Measurements from ENCODE around the gene AKT3.

Gene AKT3

GRCh38 chr1:243507001-243507671 is 342.9 kb downstream of the AKT3 start:
- Histone ChIP-seq H3K9ac (ENCODE audit: low read length) (no peak overlapping the region), H3K4me1 (ENCODE audit: control insufficient read depth, insufficient read depth, low read length) (no peaks in the 10 kb centered on the region), H3K9me3 (ENCODE audit: control insufficient read depth, low read length) (no peaks in the 10 kb centered on the region), H3K4me3 (ENCODE audit: low read length) (no peak overlapping the region), H3K36me3 (ENCODE audit: control insufficient read depth, insufficient read depth, low read length) (no peaks in the 10 kb centered on the region), H3K27me3 (ENCODE audit: control insufficient read depth, insufficient read depth, low read length) (no peaks in the 10 kb centered on the region)

DNA sequence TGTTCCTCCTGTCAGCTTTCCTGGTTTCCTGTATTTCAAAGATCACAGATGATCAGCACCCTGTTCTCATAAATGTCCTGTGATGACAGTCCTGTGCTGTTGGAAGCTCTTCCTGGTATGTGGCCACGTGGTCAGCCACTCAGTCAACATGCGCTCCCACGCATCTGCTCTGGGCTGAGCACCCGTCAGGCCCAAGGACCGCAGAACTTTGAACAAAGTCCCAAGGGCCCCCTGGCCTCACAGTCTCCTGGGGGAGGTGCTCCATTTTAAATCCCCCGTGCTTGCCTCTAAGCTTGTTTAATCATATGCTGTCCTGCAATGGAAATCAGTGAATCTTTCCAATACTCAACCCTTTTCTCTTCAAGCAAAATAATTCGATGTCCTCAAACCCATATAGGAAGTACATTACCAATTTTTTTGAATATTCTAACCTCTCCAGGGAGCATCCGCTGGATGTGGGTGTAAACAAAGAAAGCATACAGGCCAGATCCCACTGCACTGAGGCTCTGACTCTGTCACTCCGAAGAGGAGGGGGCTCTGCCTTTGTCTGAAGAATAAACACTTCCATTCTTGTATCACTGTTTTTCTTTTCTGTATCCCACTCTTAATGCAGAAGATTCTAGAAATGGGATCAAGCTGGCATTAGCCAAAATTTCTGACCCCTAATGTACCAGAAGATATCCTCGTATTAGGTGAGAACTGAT is 343.9 kb downstream of the AKT3 start:
- no peaks in the 10 kb centered on the region for H3K27me3 ChIP-seq (ENCODE audit: control insufficient read depth, insufficient read depth, low read length)
- no peak overlapping the region for H3K9ac ChIP-seq (ENCODE audit: low read length)
- H3K36me3 ChIP-seq (ENCODE audit: control insufficient read depth, insufficient read depth, low read length), result no peaks in the 10 kb centered on the region
- no peak overlapping the region for H3K4me3 ChIP-seq (ENCODE audit: low read length)
- no peaks in the 10 kb centered on the region for H3K4me1 ChIP-seq (ENCODE audit: control insufficient read depth, insufficient read depth, low read length)
- H3K9me3 ChIP-seq (ENCODE audit: control insufficient read depth, low read length), result no peaks in the 10 kb centered on the region

DNA sequence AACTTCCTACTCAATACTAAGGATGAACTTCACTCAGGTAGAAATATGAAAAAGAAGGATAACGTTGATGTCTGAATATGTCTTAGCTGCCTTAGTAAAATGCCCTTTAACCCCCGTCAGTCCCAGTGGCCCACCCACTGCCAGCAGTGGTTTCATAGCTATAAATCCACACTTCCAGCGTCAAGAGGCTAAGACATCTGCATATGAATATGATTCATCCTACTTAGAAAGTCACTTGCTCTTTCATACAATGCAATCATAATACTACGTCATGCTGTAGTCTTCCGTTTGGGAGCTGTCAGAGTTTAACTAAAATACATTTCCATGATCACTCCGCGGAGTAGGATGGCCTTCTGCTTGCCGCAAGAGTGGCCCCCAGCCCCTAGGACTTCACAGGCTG is 346.9 kb downstream of the AKT3 start:
- Histone ChIP-seq H3K9ac (ENCODE audit: low read length) (no peak overlapping the region), H3K4me3 (ENCODE audit: low read length) (no peak overlapping the region), H3K4me1 (ENCODE audit: control insufficient read depth, insufficient read depth, low read length) (no peaks in the 10 kb centered on the region), H3K9me3 (ENCODE audit: control insufficient read depth, low read length) (no peaks in the 10 kb centered on the region), H3K36me3 (ENCODE audit: control insufficient read depth, insufficient read depth, low read length) (no peaks in the 10 kb centered on the region), H3K27me3 (ENCODE audit: control insufficient read depth, insufficient read depth, low read length) (no peaks in the 10 kb centered on the region)

GRCh38 chr1:243501002-243501401 is 349.0 kb downstream of the AKT3 start:
- Histone ChIP-seq H3K9me3 (ENCODE audit: control insufficient read depth, low read length) (no peaks in the 10 kb centered on the region), H3K4me3 (ENCODE audit: low read length) (no peak overlapping the region), H3K9ac (ENCODE audit: low read length) (no peak overlapping the region), H3K27me3 (ENCODE audit: control insufficient read depth, insufficient read depth, low read length) (no peaks in the 10 kb centered on the region), H3K36me3 (ENCODE audit: control insufficient read depth, insufficient read depth, low read length) (no peaks in the 10 kb centered on the region), H3K4me1 (ENCODE audit: control insufficient read depth, insufficient read depth, low read length) (no peaks in the 10 kb centered on the region)

- no peaks in the 10 kb centered on the region for H3K9me3 ChIP-seq (ENCODE audit: control insufficient read depth, low read length)
- no peak overlapping the region for H3K9ac ChIP-seq (ENCODE audit: low read length)
- H3K4me3 ChIP-seq (ENCODE audit: low read length), result no peak overlapping the region
- H3K27me3 ChIP-seq (ENCODE audit: control insufficient read depth, insufficient read depth, low read length), result no peaks in the 10 kb centered on the region
- H3K36me3 ChIP-seq (ENCODE audit: control insufficient read depth, insufficient read depth, low read length), result no peaks in the 10 kb centered on the region
- H3K4me1 ChIP-seq (ENCODE audit: control insufficient read depth, insufficient read depth, low read length), result no peaks in the 10 kb centered on the region
These were observed 349.5 kb downstream of the AKT3 start for GRCh38 chr1:243500512-243500911.

DNA sequence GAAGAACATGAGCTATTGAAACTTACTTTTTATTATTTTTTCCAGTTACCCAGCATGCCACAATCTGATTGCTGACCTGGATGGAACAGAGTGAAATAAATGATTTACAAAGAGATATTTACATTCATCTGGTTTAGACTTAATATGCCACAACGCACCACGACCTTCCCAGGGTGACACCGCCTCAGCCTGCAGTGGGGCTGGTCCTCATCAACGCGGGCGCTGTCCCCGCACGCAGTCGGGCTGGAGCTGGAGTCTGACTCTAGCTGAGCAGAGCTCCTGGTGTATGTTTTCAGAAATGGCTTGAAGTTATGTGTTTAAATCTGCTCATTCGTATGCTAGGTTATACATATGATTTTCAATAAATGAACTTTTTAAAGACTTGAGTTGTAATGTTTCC is 350.3 kb downstream of the AKT3 start:
- Histone ChIP-seq H3K9me3 (ENCODE audit: control insufficient read depth, low read length) (no peaks in the 10 kb centered on the region), H3K4me3 (ENCODE audit: low read length) (no peak overlapping the region), H3K4me1 (ENCODE audit: control insufficient read depth, insufficient read depth, low read length) (no peaks in the 10 kb centered on the region), H3K36me3 (ENCODE audit: control insufficient read depth, insufficient read depth, low read length) (no peaks in the 10 kb centered on the region), H3K9ac (ENCODE audit: low read length) (no peak overlapping the region), H3K27me3 (ENCODE audit: control insufficient read depth, insufficient read depth, low read length) (no peaks in the 10 kb centered on the region)

GRCh38 chr1:243499248-243499647 is 350.8 kb downstream of the AKT3 start:
- no peak overlapping the region for H3K9ac ChIP-seq (ENCODE audit: low read length)
- no peaks in the 10 kb centered on the region for H3K4me1 ChIP-seq (ENCODE audit: control insufficient read depth, insufficient read depth, low read length)
- no peak overlapping the region for H3K4me3 ChIP-seq (ENCODE audit: low read length)
- H3K9me3 ChIP-seq (ENCODE audit: control insufficient read depth, low read length), result no peaks in the 10 kb centered on the region
- H3K36me3 ChIP-seq (ENCODE audit: control insufficient read depth, insufficient read depth, low read length), result no peaks in the 10 kb centered on the region
- H3K27me3 ChIP-seq (ENCODE audit: control insufficient read depth, insufficient read depth, low read length), result no peaks in the 10 kb centered on the region

DNA sequence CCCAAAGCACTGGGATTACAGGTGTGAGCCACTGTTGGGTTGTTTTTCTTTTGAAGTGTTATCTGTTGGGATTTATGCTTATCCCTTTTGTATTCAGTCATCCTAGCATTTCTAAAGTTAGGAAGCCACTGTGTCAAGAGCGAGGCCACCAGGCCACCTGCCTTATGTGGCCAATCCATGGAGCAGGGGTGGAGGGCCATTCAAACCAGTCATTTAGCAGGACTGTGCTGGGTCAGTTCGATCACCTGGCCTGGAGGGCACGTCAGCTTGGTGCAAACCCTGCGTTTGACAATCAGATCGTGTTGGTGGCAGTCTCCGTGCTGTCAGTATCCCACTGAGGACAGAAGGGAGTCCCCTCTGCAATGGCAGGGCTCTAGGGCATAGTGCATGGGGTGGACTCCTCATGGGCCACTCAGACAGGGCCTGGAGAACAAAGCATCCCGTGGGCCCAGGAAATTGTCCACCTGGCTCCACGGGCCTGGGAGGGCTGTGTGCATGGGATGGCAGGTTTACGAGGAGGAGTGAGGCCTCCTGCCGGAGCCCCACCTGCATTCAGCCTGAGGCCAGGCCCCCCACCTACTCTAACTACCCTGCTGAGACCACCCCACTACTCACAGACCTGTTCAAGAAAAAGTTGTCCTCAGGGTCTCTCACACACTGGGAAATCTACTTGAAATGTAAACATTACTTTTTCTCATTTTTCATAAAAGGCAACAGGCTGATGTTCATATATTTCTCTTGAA is 351.9 kb downstream of the AKT3 start:
- Histone ChIP-seq H3K9me3 (ENCODE audit: control insufficient read depth, low read length) (no peaks in the 10 kb centered on the region), H3K4me3 (ENCODE audit: low read length) (no peak overlapping the region), H3K27me3 (ENCODE audit: control insufficient read depth, insufficient read depth, low read length) (no peaks in the 10 kb centered on the region), H3K9ac (ENCODE audit: low read length) (no peak overlapping the region), H3K36me3 (ENCODE audit: control insufficient read depth, insufficient read depth, low read length) (no peaks in the 10 kb centered on the region), H3K4me1 (ENCODE audit: control insufficient read depth, insufficient read depth, low read length) (no peaks in the 10 kb centered on the region)

DNA sequence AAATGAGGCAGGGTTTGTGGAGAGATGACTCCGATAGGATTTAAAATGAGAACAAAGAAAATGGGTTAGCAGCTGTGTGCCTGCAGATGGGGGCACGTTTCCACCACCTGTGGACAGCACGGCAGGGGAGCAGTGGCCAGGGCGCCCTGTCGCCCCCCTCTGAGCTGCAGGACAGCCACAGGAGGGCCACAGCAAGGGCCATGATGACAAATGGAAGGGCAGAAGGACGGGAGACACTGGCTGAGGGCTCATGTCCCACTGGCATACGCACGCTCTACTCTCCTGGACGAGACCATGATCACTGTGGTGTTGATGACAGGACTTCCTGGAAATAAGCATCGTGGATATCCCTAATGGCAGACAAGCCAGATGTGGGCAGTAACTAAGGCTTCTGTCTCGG is 353.2 kb downstream of the AKT3 start:
- H3K9me3 ChIP-seq (ENCODE audit: control insufficient read depth, low read length), result no peaks in the 10 kb centered on the region
- H3K9ac ChIP-seq (ENCODE audit: low read length), result no peak overlapping the region
- no peaks in the 10 kb centered on the region for H3K36me3 ChIP-seq (ENCODE audit: control insufficient read depth, insufficient read depth, low read length)
- no peaks in the 10 kb centered on the region for H3K27me3 ChIP-seq (ENCODE audit: control insufficient read depth, insufficient read depth, low read length)
- H3K4me3 ChIP-seq (ENCODE audit: low read length), result no peak overlapping the region
- H3K4me1 ChIP-seq (ENCODE audit: control insufficient read depth, insufficient read depth, low read length), result no peaks in the 10 kb centered on the region

DNA sequence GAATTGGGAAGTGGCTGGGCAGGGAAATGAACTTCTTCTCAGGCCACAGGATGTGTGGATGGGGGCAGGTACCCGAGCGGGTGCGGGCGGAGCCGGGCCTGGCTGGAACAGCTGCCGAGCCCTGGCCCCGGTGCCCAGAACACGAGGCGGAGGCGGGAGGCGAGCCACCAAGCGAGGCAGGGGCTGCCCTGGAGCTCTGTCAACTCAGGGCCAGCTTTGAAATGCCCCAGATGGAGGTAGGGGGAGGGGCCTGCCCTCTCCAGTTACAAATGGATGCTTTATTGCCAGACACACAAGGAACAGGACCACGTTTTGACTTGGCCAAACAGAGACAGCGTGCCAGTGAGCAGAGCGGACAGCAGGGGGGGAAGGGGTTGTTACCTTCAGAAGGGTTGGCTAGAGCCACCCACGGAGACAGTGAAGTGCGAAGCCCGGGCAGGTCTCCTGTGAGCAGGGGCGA is 353.8 kb downstream of the AKT3 start:
- Histone ChIP-seq H3K27me3 (ENCODE audit: control insufficient read depth, insufficient read depth, low read length) (no peaks in the 10 kb centered on the region), H3K9ac (ENCODE audit: low read length) (no peak overlapping the region), H3K9me3 (ENCODE audit: control insufficient read depth, low read length) (no peaks in the 10 kb centered on the region), H3K36me3 (ENCODE audit: control insufficient read depth, insufficient read depth, low read length) (no peaks in the 10 kb centered on the region), H3K4me1 (ENCODE audit: control insufficient read depth, insufficient read depth, low read length) (no peaks in the 10 kb centered on the region), H3K4me3 (ENCODE audit: low read length) (no peak overlapping the region)

- H3K36me3 ChIP-seq (ENCODE audit: control insufficient read depth, insufficient read depth, low read length), result no peaks in the 10 kb centered on the region
- no peaks in the 10 kb centered on the region for H3K4me1 ChIP-seq (ENCODE audit: control insufficient read depth, insufficient read depth, low read length)
- no peaks in the 10 kb centered on the region for H3K27me3 ChIP-seq (ENCODE audit: control insufficient read depth, insufficient read depth, low read length)
- no peak overlapping the region for H3K4me3 ChIP-seq (ENCODE audit: low read length)
- H3K9me3 ChIP-seq (ENCODE audit: control insufficient read depth, low read length), result no peaks in the 10 kb centered on the region
- no peak overlapping the region for H3K9ac ChIP-seq (ENCODE audit: low read length)
These were observed 354.4 kb downstream of the AKT3 start for GRCh38 chr1:243495442-243496186.

Measured in mucosa of stomach (tissue), 1 donor.